Measurements from ENCODE around the gene PSKH1.
"Not testable (repeated sequence)": the region's sequence is repeated elsewhere in the genome, so short reads cannot be mapped to it uniquely, and the experiment has no call there.

PSKH1 gene

GRCh38 chr16:67892899-67893742, at the start of gene PSKH1:
PSKH1 (plus strand) TSS chr16:67893254; CDS start chr16:67908750, 15,496 bp downstream.
- DNase-seq = peak; percentile 95

- no peak for DNase-seq
These were observed 49.7 kb upstream of the PSKH1 start for GRCh38 chr16:67843343-67843765.

- no peak for DNase-seq
These were observed 48.6 kb upstream of the PSKH1 start for GRCh38 chr16:67844497-67844896.

GRCh38 chr16:67845291-67846062, 47.6 kb upstream of the PSKH1 start:
- DNase-seq = no peak

GRCh38 chr16:67846063-67846319, 47.1 kb upstream of the PSKH1 start:
- no peak for DNase-seq

GRCh38 chr16:67846320-67847063, 46.6 kb upstream of the PSKH1 start, which contains the start of gene NUTF2:
NUTF2 (plus strand) TSS chr16:67846933; CDS start chr16:67865131, 18,198 bp downstream.
- DNase-seq = peak; percentile 96

GRCh38 chr16:67847064-67847861, 45.8 kb upstream of the PSKH1 start, which contains the start of gene CENPT:
CENPT (minus strand) TSS chr16:67847693; CDS start chr16:67833859, 13,834 bp downstream.
- DNase-seq = peak; percentile 23

- no peak for DNase-seq
These were observed 44.9 kb upstream of the PSKH1 start for GRCh38 chr16:67848118-67848517.

- DNase-seq = no peak
These were observed 39.4 kb upstream of the PSKH1 start for GRCh38 chr16:67853670-67854069.

- no peak for DNase-seq
These were observed 37.3 kb upstream of the PSKH1 start for GRCh38 chr16:67855789-67856188.

GRCh38 chr16:67856927-67857546, 36.0 kb upstream of the PSKH1 start:
- no peak for DNase-seq

GRCh38 chr16:67857547-67858233, 35.4 kb upstream of the PSKH1 start:
- DNase-seq = peak; percentile 46

- no peak for DNase-seq
These were observed 34.6 kb upstream of the PSKH1 start for GRCh38 chr16:67858500-67858899.

GRCh38 chr16:67860589-67861398, 32.3 kb upstream of the PSKH1 start:
- DNase-seq = no peak

- DNase-seq = no peak
These were observed 31.2 kb upstream of the PSKH1 start for GRCh38 chr16:67861877-67862276.

- no peak for DNase-seq
These were observed 30.2 kb upstream of the PSKH1 start for GRCh38 chr16:67862623-67863583.

GRCh38 chr16:67864044-67864443, 29.0 kb upstream of the PSKH1 start:
- not testable (repeated sequence) for DNase-seq

- DNase-seq = no peak
These were observed 28.5 kb upstream of the PSKH1 start for GRCh38 chr16:67864594-67864993.

- peak; percentile 16 for DNase-seq
These were observed 27.7 kb upstream of the PSKH1 start for GRCh38 chr16:67865318-67865717.
